ENCODE data around the gene AK8.

DNA sequence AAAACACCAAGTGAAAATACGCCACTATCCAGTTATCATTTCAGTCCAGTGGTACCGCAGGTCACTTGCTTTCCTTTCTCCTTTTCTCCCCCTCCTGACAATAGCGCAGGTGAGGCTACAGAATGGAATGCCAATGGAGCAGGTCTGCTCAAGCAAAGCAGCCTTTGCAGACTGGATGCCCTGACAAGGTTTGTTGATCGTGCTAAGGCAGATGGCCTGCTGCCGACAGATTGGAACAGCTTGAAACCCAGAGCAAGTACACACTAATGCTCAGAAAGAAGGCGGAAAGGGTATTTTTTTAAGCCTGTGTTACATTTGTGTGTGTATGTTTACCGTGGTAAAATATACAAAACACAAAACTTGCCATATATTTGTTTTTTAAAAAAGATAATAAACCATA, 20.0 kb upstream of the AK8 start:
- TF ChIP-seq SP1 (IDR thresholded peaks at IDR 0.05) (no peak), ARNT (IDR thresholded peaks at IDR 0.05) (no peak), FOXM1 (IDR thresholded peaks at IDR 0.05; ENCODE audit: borderline replicate concordance) (no peak), SUZ12 (IDR thresholded peaks at IDR 0.05) (no peak), HDGF (IDR thresholded peaks at IDR 0.05; ENCODE audit: borderline replicate concordance) (no peak), ZNF384 (IDR thresholded peaks at IDR 0.05) (no peak)
